H1 (cell line): Measurements from ENCODE around the gene YTHDF2. TPM values are rescaled to one million over a fixed set of nuclear protein-coding genes. Genes with fewer than 3 reads are reported as not detected.

Experiments used
- EP300 ChIP-seq, 2 experiments: IDR thresholded peaks; 1 replicate in 1 of 2; 2 replicates in 1 of 2; pipeline ENCODE4 v1.6.1; 2011 to 2012; ENCODE audit warnings: low read depth in 2 of 2, low read length in 2 of 2, mild to moderate bottlenecking in 2 of 2, borderline replicate concordance in 1 of 2, inconsistent platforms in 1 of 2, moderate library complexity in 1 of 2
- HDAC2 ChIP-seq, 2 experiments: fragments of 300-600 bp in 1 of 2; sonication (generic) in 1 of 2; IDR thresholded peaks; 2 replicates each; pipeline ENCODE4 v1.6.1; 2011 to 2012; ENCODE audit warnings: low read depth in 2 of 2, low read length in 2 of 2, mild to moderate bottlenecking in 2 of 2, moderate library complexity in 2 of 2, borderline replicate concordance in 1 of 2, inconsistent platforms in 1 of 2
- RAD21 ChIP-seq, 2 experiments: IDR thresholded peaks in 1 of 2; conservative IDR thresholded peaks in 1 of 2; 2 replicates each; pipeline ENCODE4 v1.6.1; 2011; ENCODE audit warnings: low read depth in 2 of 2, low read length in 2 of 2, improper control_type of control experiment in 1 of 2, inconsistent platforms in 1 of 2, mild to moderate bottlenecking in 1 of 2, moderate library complexity in 1 of 2
- TAF1 ChIP-seq: IDR thresholded peaks from 2 replicates; pipeline ENCODE4 v1.6.1; 2011; ENCODE audit warnings: mild to moderate bottlenecking, low read depth, low read length
- TCF12 ChIP-seq: IDR thresholded peaks from 2 replicates; pipeline ENCODE4 v1.6.1; 2011; ENCODE audit warnings: low read depth, mild to moderate bottlenecking, low read length
- USF2 ChIP-seq: IDR thresholded peaks from 2 replicates; pipeline ENCODE4 v1.6.1; 2011; ENCODE audit warnings: low read length, improper control_type of control experiment
- polyA plus RNA-seq, 7 experiments: library from polyadenylated mRNA; depleted of rRNA in 3 of 7; stranded (reverse) in 5 of 7; unstranded in 2 of 7; fragments of >200 nt in 5 of 7; fragments of 200-250 nt in 2 of 7; gene quantifications; 1 replicate in 5 of 7; 2 replicates in 1 of 7; 4 replicates in 1 of 7; pipeline versions ENCODE4 v1.2.1 to v1.2.3, GENCODE V29; 2011 to 2013; ENCODE audit warnings: missing spikeins in 2 of 7, mixed read lengths in 2 of 7
- total RNA-seq: library from RNA; stranded (reverse); fragmentation: NEBNext Ultra II Directional; extraction: Animal tissue kit (Norgen Biotek cat#: 25700); gene quantifications from 2 replicates; pipeline ENCODE4 v1.2.1, GENCODE V29; 2021

YTHDF2 gene
- total and polyA plus RNA-seq, 2 of the 8 experiments (the other 6 are each of a cell fraction or from before 2014, with no cell fraction given) = 128 to 164 TPM

- TF ChIP-seq EP300 (IDR thresholded peaks at IDR 0.05; ENCODE audit: borderline replicate concordance in 1 of 2, low read depth in 2 of 2, low read length in 2 of 2) = no peak
- TF ChIP-seq TCF12 = no peak
- no peak for TF ChIP-seq HDAC2 (IDR thresholded peaks at IDR 0.05; ENCODE audit: borderline replicate concordance in 1 of 2, low read depth in 2 of 2, low read length in 2 of 2)
- TF ChIP-seq RAD21 (IDR thresholded peaks at IDR 0.05 in 1 of 2, conservative IDR thresholded peaks at IDR 0.05 in 1 of 2; ENCODE audit: low read depth in 2 of 2, low read length in 2 of 2) = no peak
- no peak for TF ChIP-seq USF2
- no peak for TF ChIP-seq TAF1
Measured at GRCh38 chr1:28759257-28759656, 22.5 kb downstream of the YTHDF2 start (continued).
